GM19099 (cell line): ENCODE data around the gene WDR5.

Source experiments
- POLR2A ChIP-seq: IDR thresholded peaks from 3 replicates; pipeline ENCODE4 v1.6.1; 2011; ENCODE audit warnings: low read depth; ENCODE audit not compliant: insufficient read length; ENCODE audit errors: extremely low read depth

Gene WDR5

GRCh38 chr9:134173127-134174072 is 37.5 kb downstream of the WDR5 start:
- TF ChIP-seq POLR2A: no peak

GRCh38 chr9:134174073-134174449 is 38.2 kb downstream of the WDR5 start:
- TF ChIP-seq POLR2A: no peak

GRCh38 chr9:134174526-134175290 is 38.8 kb downstream of the WDR5 start:
- TF ChIP-seq POLR2A: no peak

- no peak for TF ChIP-seq POLR2A
Measured at GRCh38 chr9:134175291-134175807, 39.5 kb downstream of the WDR5 start.

GRCh38 chr9:134175808-134176598 is 40.1 kb downstream of the WDR5 start:
- no peak for TF ChIP-seq POLR2A

- no peak for TF ChIP-seq POLR2A
Measured at GRCh38 chr9:134176599-134176968, 40.7 kb downstream of the WDR5 start.

GRCh38 chr9:134177186-134177585 is 41.3 kb downstream of the WDR5 start:
- no peak for TF ChIP-seq POLR2A

- no peak for TF ChIP-seq POLR2A
Measured at GRCh38 chr9:134177624-134178393, 41.9 kb downstream of the WDR5 start.

- no peak for TF ChIP-seq POLR2A
Measured at GRCh38 chr9:134178394-134178767, 42.5 kb downstream of the WDR5 start.

- no peak for TF ChIP-seq POLR2A
Measured at GRCh38 chr9:134178768-134179551, 43.1 kb downstream of the WDR5 start.

GRCh38 chr9:134179595-134179917 is 43.7 kb downstream of the WDR5 start:
- no peak for TF ChIP-seq POLR2A

GRCh38 chr9:134179918-134180785 is 44.3 kb downstream of the WDR5 start:
- no peak for TF ChIP-seq POLR2A
